D721Med (cell line): ENCODE measurements around the gene CNTN4.

Experiments used
- DNase-seq: peaks from one replicate; pipeline ENCODE4 v3.0.0; 2011; ENCODE audit warnings: low spot score; ENCODE audit not compliant: insufficient read length
- FAIRE-seq: peaks from 2 replicates; lab custom pipeline; 2011; peaks lifted over from hg19 to GRCh38; lab: Jason Lieb, UNC
- CTCF ChIP-seq: IDR thresholded peaks from 2 replicates; pipeline ENCODE4 v1.5.1; 2012; ENCODE audit warnings: mild to moderate bottlenecking, control low read depth; ENCODE audit not compliant: insufficient read depth; ENCODE audit errors: missing control alignments

The CNTN4 gene

DNA sequence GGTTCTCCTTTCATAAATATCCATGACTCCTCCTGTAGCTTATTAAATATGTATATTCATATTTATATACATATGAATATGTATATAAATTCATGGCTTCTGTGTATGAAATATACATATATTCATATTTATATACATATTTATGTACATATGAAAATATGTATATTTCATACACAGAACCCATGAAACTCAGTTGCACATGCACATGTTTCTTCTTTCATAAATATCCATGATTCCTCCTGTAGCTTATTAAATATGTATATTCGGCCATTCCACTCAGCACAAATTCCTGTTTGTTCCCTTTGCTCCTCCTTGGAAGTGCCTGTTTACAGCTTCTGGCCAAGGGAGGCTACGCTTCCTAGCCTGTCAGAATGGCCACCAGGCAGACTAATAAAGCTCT lies 789.9 kb downstream of the CNTN4 start:
- DNase-seq (no peak), FAIRE-seq (no peak)
- no peak for TF ChIP-seq CTCF

DNA sequence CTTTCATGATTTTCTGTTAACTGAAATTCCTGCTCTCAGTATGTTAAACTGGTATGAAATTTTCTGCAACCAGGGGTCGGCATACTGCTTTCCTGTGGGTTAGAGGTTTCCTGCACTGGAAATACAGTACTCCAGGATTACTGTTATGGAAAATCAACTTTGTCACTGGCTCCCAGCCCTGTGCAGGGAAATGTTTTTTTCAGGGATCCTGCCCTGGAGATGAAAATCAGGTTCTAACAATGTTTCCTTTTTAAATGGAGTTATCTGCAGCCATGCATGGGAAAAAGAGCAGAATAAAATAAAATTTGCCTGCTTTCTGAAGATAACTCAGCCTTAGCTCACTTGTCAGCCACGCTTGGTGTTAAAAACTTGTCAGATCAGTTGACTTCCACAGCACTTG lies 791.1 kb downstream of the CNTN4 start:
- no peak for FAIRE-seq
- TF ChIP-seq CTCF, result no peak
- no peak for DNase-seq

GRCh38 chr3:2896308-2896939 lies 797.8 kb downstream of the CNTN4 start:
- FAIRE-seq, result no peak
- TF ChIP-seq CTCF, result no peak
- DNase-seq, result no peak

- TF ChIP-seq CTCF, result no peak
- FAIRE-seq, result no peak
These were observed 799.2 kb downstream of the CNTN4 start for GRCh38 chr3:2897821-2898220.

DNA sequence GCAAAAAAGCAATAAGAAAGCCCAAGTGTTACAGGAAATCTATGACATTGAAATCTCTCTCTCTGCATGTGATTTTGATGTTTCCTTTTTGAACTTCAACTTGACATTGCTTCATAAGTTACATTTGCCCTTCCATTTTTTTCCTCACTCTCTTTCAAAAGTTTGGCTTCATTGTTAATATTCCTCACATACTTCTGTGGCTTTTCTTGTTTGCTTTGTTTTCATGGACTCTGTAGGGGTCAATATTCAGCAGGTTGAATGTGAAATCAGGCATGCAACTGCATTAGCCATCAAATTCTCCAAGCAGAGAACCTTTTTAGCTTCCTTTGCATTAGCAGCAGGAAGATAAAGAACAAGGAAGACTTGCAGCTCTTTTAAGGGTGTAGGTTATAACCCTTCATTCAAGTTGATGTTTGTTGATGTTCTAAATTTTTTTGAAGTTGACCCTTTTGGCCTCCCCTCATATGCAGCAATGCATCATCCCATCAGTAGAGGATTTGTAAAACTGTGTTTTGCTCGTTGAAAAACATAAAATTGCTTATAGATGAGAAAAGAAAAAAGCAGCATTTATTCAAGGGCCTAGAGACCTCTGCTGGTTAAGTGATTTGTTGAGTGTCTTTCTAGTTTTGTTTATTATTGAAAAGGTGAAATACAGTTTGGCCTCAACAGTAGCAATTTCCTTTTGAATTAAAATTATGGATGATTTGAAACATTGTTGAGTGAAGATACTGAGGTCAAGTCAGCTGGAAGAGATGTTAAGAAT lies 800.1 kb downstream of the CNTN4 start:
- FAIRE-seq, result no peak
- no peak for DNase-seq
- TF ChIP-seq CTCF, result no peak

More at GRCh38 chr3:2897821-2898220, 799.2 kb downstream of the CNTN4 start:
- no peak for DNase-seq

DNA sequence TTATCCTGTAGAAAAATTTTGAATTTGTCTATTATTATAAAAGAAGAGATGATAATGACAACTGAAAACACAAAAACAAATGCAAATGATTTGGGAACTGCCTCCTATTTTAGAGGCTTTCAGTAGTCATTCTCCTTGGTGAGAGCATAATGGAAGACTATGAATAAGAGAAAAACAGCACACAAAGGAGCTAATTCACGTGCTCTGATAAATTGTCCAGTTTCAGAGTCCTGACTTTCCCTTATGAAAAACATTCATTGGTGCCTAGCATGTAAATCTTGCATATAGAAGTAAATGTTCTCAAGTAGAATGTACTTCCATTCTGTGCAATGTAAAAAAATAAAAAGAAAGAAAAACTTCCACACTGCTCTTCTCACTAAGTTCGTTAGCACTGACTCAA lies 805.4 kb downstream of the CNTN4 start:
- no peak for FAIRE-seq
- DNase-seq, result no peak
- TF ChIP-seq CTCF, result no peak
